H54 (cell line): ENCODE data around the gene EGF.

Experiments used
- DNase-seq: peaks from one replicate; pipeline ENCODE4 v3.0.0; 2011; ENCODE audit warnings: low spot score, mixed read lengths; ENCODE audit not compliant: insufficient read length
- FAIRE-seq: peaks from 3 replicates; lab custom pipeline; 2011; peaks lifted over from hg19 to GRCh38; lab: Jason Lieb, UNC
- POLR2A ChIP-seq: IDR thresholded peaks from 2 replicates; pipeline ENCODE4 v1.6.1; 2011; ENCODE audit warnings: low read depth, mild to moderate bottlenecking, low read length

The EGF gene

GRCh38 chr4:110005461-110006056 is 92.9 kb downstream of the EGF start:
- FAIRE-seq: peak; percentile 69
- no peak for TF ChIP-seq POLR2A
- DNase-seq: peak; percentile 20

- no peak for DNase-seq
- TF ChIP-seq POLR2A: no peak
- FAIRE-seq: no peak
Observed at GRCh38 chr4:110007217-110007616, 94.5 kb downstream of the EGF start.

- DNase-seq (no peak), FAIRE-seq (no peak)
- TF ChIP-seq POLR2A: no peak
Observed at GRCh38 chr4:110008540-110008939, 95.9 kb downstream of the EGF start.

GRCh38 chr4:110009550-110009949 is 96.9 kb downstream of the EGF start:
- no peak for FAIRE-seq
- DNase-seq: no peak
- no peak for TF ChIP-seq POLR2A

- no peak for TF ChIP-seq POLR2A
- DNase-seq (no peak), FAIRE-seq (no peak)
Observed at GRCh38 chr4:110010797-110011196, 98.1 kb downstream of the EGF start.

GRCh38 chr4:110012917-110013316 is 100.2 kb downstream of the EGF start:
- TF ChIP-seq POLR2A: no peak
- DNase-seq (no peak), FAIRE-seq (no peak)

- no peak for TF ChIP-seq POLR2A
- no peak for DNase-seq
- FAIRE-seq: no peak
Observed at GRCh38 chr4:110014233-110014632, 101.5 kb downstream of the EGF start.

GRCh38 chr4:110019153-110019552 is 106.5 kb downstream of the EGF start:
- no peak for DNase-seq
- no peak for TF ChIP-seq POLR2A
- no peak for FAIRE-seq

- FAIRE-seq: no peak
- TF ChIP-seq POLR2A: no peak
Observed at GRCh38 chr4:110020139-110020538, 107.5 kb downstream of the EGF start.

GRCh38 chr4:110020646-110021443 is 108.2 kb downstream of the EGF start:
- no peak for FAIRE-seq
- TF ChIP-seq POLR2A: no peak
- no peak for DNase-seq

More at GRCh38 chr4:110020139-110020538, 107.5 kb downstream of the EGF start:
- no peak for DNase-seq

GRCh38 chr4:110022457-110022856 is 109.8 kb downstream of the EGF start:
- FAIRE-seq (no peak), DNase-seq (no peak)
- no peak for TF ChIP-seq POLR2A

- no peak for TF ChIP-seq POLR2A
- FAIRE-seq (no peak), DNase-seq (no peak)
Observed at GRCh38 chr4:110025056-110025455, 112.4 kb downstream of the EGF start.

- DNase-seq (no peak), FAIRE-seq (no peak)
- TF ChIP-seq POLR2A: no peak
Observed at GRCh38 chr4:110025718-110026117, 113.0 kb downstream of the EGF start.

GRCh38 chr4:110032603-110033002 is 119.9 kb downstream of the EGF start:
- FAIRE-seq (no peak), DNase-seq (no peak)
- no peak for TF ChIP-seq POLR2A

GRCh38 chr4:110033355-110034025 is 120.8 kb downstream of the EGF start:
- no peak for DNase-seq
- TF ChIP-seq POLR2A: no peak
- no peak for FAIRE-seq
